GM19025 (cell line): ENCODE data around the gene HS3ST3A1.

Source experiments
- ATAC-seq: cut with Tn5 transposase; IDR thresholded peaks from one replicate; pipeline ENCODE4 v1.9.1; 2021; ENCODE audit warnings: mild to moderate bottlenecking, low read depth, moderate library complexity; ENCODE audit not compliant: unreplicated experiment

Gene HS3ST3A1

DNA sequence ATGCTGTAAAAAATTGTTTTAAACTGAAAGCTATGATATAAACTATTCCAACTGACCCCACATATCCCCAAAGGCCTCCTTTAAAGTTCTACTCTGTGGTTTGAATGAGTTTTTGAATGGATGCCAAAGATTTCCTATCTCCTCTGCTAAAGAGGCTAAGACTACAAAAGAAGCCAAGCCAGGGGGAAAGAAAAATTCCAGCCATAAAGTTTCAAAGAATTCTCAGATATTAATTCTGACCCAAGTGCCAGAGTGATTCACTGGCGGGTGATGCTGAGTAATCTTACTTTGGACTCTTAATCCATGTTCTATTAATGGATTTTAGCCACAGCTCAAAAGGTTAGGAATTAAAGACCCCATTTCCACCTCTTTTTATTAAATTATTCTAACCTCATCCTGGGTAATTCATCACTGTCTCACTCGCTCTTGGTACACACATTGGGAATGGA, 60.7 kb downstream of the HS3ST3A1 start:
- ATAC-seq, result no peak

DNA sequence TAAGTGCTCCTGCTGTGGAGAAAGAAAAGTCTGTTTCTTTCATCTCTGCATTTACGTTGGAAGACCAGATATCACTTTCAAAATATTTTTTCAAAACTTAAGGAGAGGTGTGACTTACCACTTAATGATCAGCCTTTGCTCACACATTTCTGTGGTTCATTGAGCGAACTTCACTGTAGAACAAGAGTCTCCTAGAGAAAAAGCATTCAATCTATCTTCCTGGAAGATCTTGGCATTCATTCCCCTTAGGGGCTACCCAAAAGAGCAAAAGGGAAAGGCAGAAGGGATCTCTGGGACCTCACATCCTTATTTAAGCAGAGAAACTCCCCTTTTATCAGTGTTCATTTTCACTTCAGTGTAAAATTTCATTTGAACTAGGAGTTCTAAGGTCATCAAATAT, 61.2 kb downstream of the HS3ST3A1 start:
- ATAC-seq, result no peak

DNA sequence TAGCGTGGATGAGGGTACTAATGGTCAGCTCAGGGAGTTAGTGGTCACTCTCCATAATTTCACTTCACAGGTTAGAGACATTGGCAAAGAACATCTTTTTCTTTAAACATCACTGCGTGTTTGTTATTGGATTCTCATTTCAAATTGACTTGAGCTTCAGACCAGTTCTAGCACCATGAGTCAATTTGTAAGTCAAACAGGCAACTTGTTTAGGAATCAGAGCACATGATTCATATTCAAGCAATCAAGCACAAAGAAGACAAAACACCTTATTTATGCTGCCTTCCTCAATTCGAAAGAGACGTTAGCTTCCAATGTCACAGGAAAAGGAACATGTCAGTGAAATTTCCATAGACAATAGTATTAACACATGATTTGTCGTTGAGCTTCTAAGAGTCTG, 62.3 kb downstream of the HS3ST3A1 start:
- no peak for ATAC-seq

DNA sequence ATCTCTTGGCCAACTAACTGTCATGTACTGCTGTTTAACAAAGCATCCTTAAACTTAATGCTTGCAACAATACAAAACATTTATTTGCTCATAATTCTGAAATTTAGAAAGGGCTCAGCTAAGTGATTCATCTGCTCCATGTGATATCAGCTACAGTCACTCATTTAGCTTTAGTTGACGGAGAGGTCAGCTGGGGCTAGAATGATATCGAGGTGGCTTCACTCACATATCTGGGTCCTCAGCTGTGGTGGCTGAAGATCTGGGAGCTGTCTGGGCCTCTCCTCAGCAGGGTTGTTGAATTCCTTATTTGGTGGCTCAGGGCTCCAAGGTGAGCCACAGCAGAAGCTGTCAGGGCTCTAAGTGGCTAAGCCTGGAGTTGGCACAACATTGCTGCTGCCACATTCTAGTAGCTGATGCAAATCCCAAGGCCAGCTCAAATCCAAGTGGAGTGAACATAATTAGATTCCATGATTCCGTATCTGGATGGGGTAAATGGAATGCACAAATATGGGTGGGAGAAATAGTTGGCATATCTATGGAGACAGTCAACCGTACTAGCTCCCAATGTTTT, 62.8 kb downstream of the HS3ST3A1 start:
- no peak for ATAC-seq

DNA sequence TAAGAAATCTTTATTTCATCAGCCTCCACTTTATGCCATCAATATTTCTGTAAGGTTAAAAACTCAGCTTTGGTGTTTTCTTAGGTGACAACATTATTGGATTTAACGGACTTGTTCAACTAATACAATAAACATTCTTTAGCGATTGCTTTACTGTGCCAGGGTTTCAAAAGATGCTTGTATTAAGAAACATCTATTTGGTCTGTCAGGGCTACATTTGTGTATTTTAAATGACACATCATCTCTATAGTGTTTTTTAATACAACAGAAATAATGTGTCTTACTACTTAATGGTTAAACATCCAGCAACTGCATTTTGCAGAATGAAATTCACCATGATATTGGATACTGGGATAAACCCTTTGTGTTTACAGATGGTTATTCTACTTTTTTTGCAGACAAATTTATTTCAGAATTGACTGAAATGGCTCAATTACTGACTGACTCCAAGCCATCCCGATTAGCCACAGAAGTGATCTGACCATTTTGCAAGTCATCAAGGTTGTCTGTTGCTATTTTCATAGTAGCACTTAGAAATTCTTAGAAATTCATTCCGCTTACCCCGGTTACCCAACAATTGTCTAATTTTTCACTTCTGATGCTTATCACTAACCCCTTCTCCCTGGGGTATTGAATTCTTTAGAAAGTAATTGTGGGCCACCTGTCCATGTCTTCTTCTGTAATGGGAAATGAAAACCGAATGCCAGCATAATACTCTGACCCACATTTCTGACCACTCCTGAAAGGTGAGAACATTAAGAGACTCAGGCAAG, 63.7 kb downstream of the HS3ST3A1 start:
- no peak for ATAC-seq

DNA sequence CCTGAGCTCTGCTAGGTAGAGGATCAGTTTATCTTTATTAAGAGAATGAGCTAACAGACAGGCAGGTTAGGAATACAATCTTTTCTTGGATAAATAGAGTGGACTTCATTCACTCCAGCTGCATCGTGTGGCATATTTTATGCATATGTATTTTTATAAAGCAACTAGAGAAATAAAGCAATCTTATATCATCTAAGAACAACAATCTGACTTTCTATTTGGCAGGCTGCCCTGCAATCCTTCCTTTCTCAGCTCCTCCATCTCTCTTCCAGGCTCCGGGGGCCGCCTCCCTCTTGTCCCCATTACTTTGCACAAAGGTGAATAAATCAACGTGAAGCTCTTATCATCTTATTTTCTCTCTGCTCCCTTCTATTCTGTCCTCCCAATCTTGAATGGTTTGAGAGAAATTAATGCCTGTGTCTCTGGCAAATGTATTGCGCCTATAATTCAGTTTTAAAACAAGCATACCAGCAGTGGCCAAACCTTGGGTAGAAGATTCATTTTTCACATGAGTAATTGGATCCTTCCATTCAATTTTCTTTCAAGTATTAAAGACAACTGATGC, 64.5 kb downstream of the HS3ST3A1 start:
- ATAC-seq, result no peak

DNA sequence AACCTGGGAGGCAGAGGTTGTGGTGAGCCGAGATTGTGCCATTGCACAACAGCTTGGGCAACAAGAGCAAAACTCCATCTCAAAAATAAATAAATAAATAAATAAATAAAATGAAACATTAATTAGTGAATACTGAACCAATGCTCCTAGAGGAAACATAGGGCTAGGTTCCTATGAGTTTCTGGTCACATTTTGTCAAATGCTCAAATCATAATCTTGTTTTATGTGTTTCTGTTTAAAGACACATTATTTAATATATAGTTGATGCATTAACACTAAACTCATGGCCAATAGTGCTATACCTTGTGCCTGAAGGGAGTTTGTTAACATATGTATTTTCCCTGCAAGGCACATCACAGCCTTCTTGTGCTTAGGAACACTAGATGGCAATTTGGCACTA, 66.8 kb downstream of the HS3ST3A1 start:
- ATAC-seq, result no peak

DNA sequence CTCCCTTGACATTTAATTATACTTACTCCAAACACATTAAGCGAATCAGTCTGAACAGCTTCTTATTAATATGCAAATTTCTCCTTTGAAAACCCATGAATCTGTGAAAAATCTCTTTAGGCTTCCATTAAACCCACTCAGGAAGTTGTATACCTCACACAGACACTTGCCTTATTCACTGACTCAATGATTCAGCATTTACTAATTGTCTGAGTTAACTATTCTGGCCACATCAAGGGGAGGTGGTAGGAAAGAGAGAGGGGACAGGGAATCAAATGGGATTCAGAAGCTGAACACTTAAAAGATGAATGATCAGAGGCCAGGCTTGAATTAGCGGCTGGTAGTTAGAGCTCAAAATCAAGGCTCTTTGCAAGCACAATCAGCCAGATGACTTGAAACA, 70.0 kb downstream of the HS3ST3A1 start:
- no peak for ATAC-seq

DNA sequence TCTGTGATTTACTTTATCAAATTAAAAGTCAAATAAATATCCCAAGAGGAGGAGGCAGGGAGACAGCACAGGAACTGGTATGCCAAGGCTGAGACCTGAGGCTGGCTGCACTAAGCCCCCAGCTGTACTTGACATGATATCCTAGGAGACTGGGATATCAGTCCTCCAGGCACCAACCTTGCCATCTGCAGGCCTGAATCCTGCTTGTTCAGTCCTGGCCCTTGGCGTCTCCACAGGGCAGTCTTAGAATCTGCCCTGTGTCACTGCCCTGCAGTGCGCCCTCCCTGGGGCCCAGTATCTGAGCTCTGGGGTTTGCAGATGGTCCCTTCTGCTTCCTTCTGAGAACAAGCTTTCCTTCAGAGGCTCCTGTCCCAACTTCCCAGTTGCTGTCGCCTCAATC, 75.9 kb downstream of the HS3ST3A1 start:
- no peak for ATAC-seq

DNA sequence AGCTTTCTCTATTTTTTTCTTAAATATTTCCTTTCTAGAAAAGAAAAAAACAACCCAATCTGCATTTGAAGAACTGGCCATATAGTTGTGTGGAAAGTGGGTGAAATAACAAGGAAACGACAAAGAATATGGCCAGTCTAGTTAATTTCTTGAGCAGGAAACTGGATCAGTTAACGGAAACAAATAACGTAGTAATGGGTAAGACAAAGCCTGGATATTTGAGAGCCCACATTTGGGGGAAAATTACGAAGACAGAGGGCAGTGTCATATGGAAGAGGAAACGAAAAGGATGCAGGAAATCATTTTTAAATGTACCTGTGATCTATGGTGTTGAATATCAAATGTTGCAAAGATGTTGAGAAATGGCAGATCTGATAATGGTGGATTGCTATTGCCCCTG, 78.6 kb downstream of the HS3ST3A1 start:
- no peak for ATAC-seq

DNA sequence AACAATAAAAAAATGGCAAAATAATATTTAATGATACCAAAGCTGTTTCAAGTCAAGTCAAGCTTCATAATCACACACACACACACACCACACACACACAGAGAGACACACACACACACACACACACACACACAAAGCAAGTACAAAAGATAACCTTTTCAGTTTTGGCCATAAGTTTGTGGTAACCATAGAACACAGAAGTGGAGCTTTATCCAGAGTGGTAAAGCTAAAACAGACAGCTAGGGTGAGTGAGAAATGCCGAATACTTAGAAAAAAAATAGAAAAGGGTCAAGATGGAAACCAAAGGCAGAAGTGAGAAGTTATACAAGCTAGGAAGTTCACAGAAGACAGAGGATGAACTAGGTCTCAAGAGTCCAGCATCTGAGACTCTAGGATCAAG, 79.0 kb downstream of the HS3ST3A1 start:
- no peak for ATAC-seq

DNA sequence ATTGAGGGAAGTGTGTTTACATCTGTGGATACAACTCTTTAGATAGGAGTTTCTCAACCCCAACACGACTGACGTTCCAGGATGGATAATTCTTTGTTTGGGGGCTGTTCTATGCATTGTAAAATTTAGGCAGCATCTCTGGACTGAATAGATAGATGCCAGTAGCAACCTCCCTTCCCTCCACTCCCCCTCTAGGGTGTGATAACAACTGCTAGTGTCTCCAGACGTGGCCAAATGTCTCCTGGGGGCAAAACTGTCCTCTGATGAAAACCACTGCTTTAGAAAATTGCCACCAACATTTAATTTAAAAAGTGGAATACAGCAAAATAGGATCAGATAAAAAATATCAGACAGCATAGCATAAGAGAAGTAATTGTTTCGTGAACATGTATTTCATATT, 79.9 kb downstream of the HS3ST3A1 start:
- no peak for ATAC-seq

DNA sequence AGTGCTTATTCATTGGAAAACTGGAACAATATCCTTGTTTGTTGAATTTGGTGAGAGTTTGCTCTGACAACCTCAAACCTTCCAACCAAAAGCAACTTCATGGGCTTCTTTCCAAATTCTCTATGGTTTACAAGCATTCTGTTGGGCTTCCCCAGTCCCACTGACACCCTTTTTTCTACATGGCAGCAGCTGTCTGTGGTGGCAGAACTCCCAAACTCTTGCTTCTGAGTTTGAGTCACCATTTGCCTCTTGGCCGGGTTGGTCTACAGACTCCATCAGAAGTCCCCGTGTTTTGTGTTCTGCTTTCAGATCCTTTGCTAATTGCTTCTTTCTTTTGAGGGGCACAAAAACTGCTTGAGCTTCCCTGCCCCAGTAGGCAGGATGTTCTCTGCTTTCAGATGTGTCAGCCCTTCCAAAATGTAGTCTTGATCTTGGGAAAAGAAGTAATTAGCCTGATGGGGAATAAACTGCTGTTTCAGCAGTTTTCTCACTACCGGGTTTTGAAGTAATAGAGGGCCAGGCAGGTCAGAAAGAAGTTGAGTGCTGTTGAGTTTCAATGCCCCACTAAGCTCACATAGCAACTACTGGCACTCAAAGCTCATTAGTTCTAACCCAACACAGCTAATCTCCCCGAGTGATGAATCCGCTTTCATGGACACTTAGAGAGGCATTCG, 80.7 kb downstream of the HS3ST3A1 start:
- ATAC-seq, result no peak

DNA sequence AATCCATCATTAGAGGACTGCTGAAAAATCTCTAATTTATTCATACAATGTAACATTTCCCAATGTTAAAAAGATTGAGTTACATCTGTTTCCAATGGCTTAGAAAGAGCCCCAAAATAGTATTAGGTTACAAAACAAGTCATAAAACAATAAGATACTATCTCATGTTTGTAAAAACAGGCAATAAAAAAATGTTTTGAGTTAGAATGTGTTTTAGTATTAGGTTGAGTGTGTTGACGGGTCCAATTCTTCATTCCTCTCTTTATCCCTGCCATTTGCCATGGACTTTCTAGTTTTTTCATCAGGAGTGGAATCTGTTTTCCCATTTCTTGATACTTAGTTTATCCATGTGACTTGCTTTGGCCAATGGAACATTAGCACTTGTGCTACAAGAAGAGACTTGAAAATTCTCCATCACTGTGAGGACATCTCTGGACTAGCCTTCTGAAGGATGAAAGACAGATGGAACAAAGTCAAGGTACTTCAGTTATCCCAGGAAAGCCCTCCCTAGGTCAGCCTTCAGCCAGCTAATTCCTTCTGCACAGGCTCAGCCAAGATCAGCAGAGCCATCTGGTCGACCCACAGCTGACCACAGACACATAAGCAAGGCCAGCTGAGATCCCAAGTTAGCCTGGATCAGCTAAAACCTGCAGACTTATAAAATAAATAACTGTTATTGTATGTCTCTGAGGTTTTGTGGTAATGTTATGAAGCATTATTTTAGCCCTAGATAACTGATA, 83.3 kb downstream of the HS3ST3A1 start:
- no peak for ATAC-seq

DNA sequence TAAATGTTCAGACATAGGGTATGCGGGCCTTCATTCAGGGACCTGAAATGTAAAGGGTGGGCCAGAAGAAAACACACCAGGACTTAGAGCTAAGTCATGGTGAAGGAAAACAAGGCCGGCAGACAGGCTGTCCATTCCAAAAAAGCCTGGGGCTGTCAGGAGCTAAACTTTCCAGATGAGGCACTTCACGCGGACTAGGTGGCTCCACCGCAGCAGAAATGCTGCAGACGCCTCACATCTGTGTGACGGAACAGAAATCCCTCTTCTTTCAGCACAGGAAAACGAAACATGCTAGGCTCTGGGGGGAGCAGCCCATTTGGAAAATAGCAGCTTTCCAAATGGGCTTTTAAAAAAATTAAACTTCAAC, 88.7 kb downstream of the HS3ST3A1 start:
- ATAC-seq, result no peak

DNA sequence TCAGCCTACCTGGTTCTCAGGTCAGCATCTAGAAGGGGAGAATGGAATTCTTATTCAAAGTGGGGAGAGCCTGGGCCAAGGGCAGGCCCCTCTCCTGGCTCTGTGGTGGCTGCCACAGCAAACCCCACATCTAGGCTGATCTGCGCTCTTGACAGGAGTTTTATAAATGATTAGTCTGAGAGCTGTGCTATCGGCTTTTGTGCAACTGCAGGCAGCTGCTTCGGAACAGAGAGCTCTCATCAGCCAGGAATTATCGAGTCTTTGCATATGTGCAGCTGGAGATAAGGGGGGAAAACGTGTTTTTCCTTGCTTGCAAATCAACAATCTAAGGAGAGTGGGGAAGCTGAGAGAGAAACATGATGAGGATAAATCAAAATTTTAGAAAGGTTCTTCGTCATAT, 91.7 kb downstream of the HS3ST3A1 start:
- no peak for ATAC-seq

DNA sequence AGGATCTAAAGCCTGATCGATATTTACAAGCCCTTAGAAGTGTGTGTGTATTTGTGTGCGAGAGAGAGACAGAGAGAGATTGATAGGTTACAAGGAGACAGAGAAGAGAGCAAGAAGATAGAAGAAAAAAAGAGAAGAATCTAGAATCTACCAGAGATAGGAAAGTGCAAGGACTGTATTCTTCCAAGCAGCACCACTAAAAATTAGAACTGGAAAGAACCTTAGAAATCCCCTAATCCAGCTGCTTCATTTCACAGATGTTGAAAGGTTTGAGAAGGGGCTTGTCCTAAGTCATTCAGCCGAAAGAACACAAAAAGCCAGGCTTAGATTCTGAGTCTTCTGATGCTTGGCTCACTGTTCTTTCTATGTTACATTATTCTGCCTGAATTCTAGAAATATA, 92.2 kb downstream of the HS3ST3A1 start:
- ATAC-seq, result no peak

DNA sequence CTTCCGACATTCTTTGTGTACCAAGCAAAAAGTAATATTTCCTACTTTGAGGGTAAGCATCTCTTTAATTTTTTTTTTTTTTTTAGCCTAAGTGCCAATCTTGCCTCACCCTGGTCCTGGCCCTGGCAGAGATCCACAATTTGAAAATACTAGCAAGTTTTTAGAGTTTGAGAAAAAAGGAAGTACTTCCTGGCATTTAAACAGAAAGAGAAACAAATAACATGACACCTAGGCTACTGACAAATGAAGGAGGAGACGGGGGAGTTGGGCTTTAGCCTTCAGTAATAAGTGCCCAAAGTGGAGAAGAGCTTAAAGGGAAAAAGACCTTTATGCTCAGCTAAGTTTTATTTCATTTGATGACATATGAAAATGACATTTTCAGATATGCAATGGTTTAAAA, 92.8 kb downstream of the HS3ST3A1 start:
- ATAC-seq, result no peak

DNA sequence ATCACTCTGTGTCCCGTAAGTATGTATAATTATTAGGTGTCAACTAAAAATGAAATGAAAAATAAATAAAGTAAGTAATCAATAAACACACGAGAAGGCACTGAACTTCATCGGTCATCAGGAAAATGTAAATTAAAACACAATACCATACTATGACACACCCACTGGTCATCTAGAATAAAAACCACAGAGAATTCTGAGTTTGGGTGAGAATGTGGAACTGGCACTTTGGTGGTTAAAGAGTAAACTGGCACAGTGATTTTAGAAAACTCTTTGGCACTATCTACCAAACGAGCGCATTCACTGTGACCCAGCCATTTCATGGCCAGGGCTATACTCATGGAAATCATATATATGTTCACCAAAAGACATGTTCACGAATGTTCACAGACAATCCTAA, 98.2 kb downstream of the HS3ST3A1 start:
- no peak for ATAC-seq

DNA sequence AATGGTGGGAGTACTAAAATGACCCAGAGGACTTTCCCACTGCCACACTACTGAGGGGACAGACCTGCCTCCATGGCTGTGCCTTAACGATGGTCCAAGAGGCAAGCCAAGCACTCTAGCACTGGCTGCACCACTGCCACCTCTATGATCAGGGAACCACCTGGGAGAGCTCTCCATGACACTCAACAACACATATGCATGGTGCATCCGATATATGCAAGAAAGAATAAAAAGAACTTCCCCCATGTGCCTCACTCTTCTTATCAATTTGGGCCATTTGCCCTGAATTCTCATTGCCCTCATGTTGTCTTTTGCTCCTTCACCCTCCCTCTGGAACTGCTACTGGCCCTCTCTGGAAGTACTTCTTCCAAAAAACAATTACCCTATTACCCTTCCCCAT, 99.5 kb downstream of the HS3ST3A1 start:
- ATAC-seq, result no peak

DNA sequence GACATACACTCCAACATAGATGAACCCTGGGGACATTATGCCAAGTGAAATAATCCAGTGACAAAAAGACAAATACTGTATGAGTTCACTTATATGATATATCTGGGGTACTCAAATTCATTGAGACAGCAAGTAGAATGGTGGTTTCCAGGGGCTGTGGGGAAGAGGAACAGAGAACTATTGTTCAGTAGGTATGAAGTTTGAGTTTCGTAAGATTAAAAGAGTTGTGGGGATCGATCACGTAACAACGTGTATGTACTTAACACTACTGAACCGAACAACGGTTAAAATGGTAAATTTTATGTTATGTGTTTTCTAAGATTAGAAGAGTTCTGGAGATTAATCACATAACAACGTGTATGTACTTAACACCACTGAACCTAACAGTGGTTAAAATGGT, 100.8 kb downstream of the HS3ST3A1 start:
- ATAC-seq, result no peak
